Daoy (cell line): ENCODE measurements around the gene SMIM45.

ENCODE experiments used
- DNase-seq: peaks from one replicate; pipeline ENCODE4 v3.0.0-alpha.2; 2015; ENCODE audit warnings: low read depth

The SMIM45 gene

GRCh38 chr22:41969110-41969646 lies 17.2 kb downstream of the SMIM45 start, which contains the start of gene SEPTIN3:
Gene SEPTIN3 (plus strand): TSS chr22:41969443. CDS start chr22:41971493, 2,050 bp downstream.
- no peak for DNase-seq

GRCh38 chr22:41970601-41971000 lies 18.7 kb downstream of the SMIM45 start:
- no peak for DNase-seq

- no peak for DNase-seq
Observed at GRCh38 chr22:41971431-41971830, 19.5 kb downstream of the SMIM45 start.

- no peak for DNase-seq
Observed at GRCh38 chr22:41974691-41975290, 22.8 kb downstream of the SMIM45 start.

- no peak for DNase-seq
Observed at GRCh38 chr22:41975299-41976069, 23.5 kb downstream of the SMIM45 start.

GRCh38 chr22:41976070-41976901 lies 24.3 kb downstream of the SMIM45 start:
- DNase-seq: peak; percentile 25

GRCh38 chr22:41976961-41977566 lies 25.1 kb downstream of the SMIM45 start:
- peak; percentile 15 for DNase-seq

GRCh38 chr22:41978732-41979131 lies 26.8 kb downstream of the SMIM45 start:
- no peak for DNase-seq

GRCh38 chr22:41979423-41980250 lies 27.7 kb downstream of the SMIM45 start:
- no peak for DNase-seq

GRCh38 chr22:41982865-41983264 lies 30.9 kb downstream of the SMIM45 start:
- DNase-seq: no peak

- no peak for DNase-seq
Observed at GRCh38 chr22:41983513-41984405, 31.8 kb downstream of the SMIM45 start.

GRCh38 chr22:41987276-41987675 lies 35.3 kb downstream of the SMIM45 start:
- no peak for DNase-seq

- no peak for DNase-seq
Observed at GRCh38 chr22:41989246-41989645, 37.3 kb downstream of the SMIM45 start.

- DNase-seq: no peak
Observed at GRCh38 chr22:41991111-41991510, 39.2 kb downstream of the SMIM45 start.

GRCh38 chr22:41992496-41992895 lies 40.5 kb downstream of the SMIM45 start:
- DNase-seq: no peak

GRCh38 chr22:41995211-41995610 lies 43.3 kb downstream of the SMIM45 start:
- DNase-seq: no peak

- DNase-seq: no peak
Observed at GRCh38 chr22:41996826-41997225, 44.9 kb downstream of the SMIM45 start.

GRCh38 chr22:41998361-41999261 lies 46.7 kb downstream of the SMIM45 start, which contains the start of gene WBP2NL:
Gene WBP2NL (plus strand): TSS chr22:41998788. CDS start chr22:41998819, 31 bp downstream.
- DNase-seq: no peak

- DNase-seq: no peak
Observed at GRCh38 chr22:42000466-42000865, 48.5 kb downstream of the SMIM45 start.
